DOHH2 (cell line): ENCODE data around the gene ADAMTS1.

Source experiments
- H3F3A ChIP-seq: fragments of 200-600 bp; sonication (generic), shearing (Covaris generic); 2 replicates; pipeline ENCODE4 v1.6.0; 2016; ENCODE audit warnings: antibody characterized with exemption, mild to moderate bottlenecking; ENCODE audit not compliant: control insufficient read depth, insufficient read depth
- H3K27ac ChIP-seq: fragments of 200-600 bp; sonication (generic); 2 replicates; pipeline ENCODE4 v1.5.1; 2014; ENCODE audit warnings: low read depth, mild to moderate bottlenecking, low read length, moderate library complexity
- H3K27me3 ChIP-seq: fragments of 200-600 bp; sonication (generic); 2 replicates; pipeline ENCODE4 v1.6.1; 2014; ENCODE audit warnings: mild to moderate bottlenecking, low read length, mixed read lengths; ENCODE audit not compliant: control insufficient read depth
- H3K36me3 ChIP-seq: fragments of 200-600 bp; sonication (generic); 2 replicates; pipeline ENCODE4 v1.6.1; 2014; ENCODE audit warnings: mild to moderate bottlenecking, low read length, moderate library complexity, mixed read lengths; ENCODE audit not compliant: control insufficient read depth
- H3K4me1 ChIP-seq: fragments of 200-600 bp; sonication (generic); 2 replicates; pipeline ENCODE4 v1.6.1; 2014; ENCODE audit warnings: mild to moderate bottlenecking, low read length, mixed read lengths; ENCODE audit not compliant: control insufficient read depth
- H3K4me2 ChIP-seq: fragments of 200-600 bp; sonication (generic); 2 replicates; pipeline ENCODE4 v1.6.0; 2014; ENCODE audit warnings: mild to moderate bottlenecking, low read length, moderate library complexity
- H3K4me3 ChIP-seq: fragments of 200-600 bp; sonication (generic); 2 replicates; pipeline ENCODE4 v1.5.1; 2014; ENCODE audit warnings: mild to moderate bottlenecking, low read length, mixed read lengths
- H3K79me2 ChIP-seq: fragments of 200-600 bp; sonication (generic); 2 replicates; pipeline ENCODE4 v1.6.1; 2014; ENCODE audit warnings: mild to moderate bottlenecking, low read length, mixed read lengths; ENCODE audit not compliant: control insufficient read depth
- H3K9me2 ChIP-seq: fragments of 200-600 bp; sonication (generic); replicated peaks from 2 replicates; pipeline ENCODE4 v1.6.1; 2014; ENCODE audit warnings: mild to moderate bottlenecking, low read length, mixed read lengths; ENCODE audit not compliant: control insufficient read depth
- H3K9me3 ChIP-seq: fragments of 200-600 bp; sonication (generic); 2 replicates; pipeline ENCODE4 v1.6.1; 2014; ENCODE audit warnings: antibody characterized with exemption, low read length, mixed read lengths; ENCODE audit not compliant: control insufficient read depth, insufficient read depth
- H4K20me1 ChIP-seq: fragments of 200-600 bp; sonication (generic); 2 replicates; pipeline ENCODE4 v1.6.0; 2014; ENCODE audit warnings: low read depth, mild to moderate bottlenecking, antibody characterized with exemption, low read length, moderate library complexity; ENCODE audit not compliant: control insufficient read depth, insufficient read depth
- CTCF ChIP-seq: fragments of 200-600 bp; sonication (generic); IDR thresholded peaks from one replicate; pipeline ENCODE4 v1.5.1; 2014; ENCODE audit warnings: antibody characterized with exemption, mild to moderate bottlenecking, low read depth, low read length; ENCODE audit not compliant: poor library complexity, severe bottlenecking
- EZH2phosphoT487 ChIP-seq: fragments of 200-600 bp; sonication (generic); IDR thresholded peaks from 2 replicates; pipeline ENCODE4 v1.6.1; 2017; ENCODE audit warnings: borderline replicate concordance, mild to moderate bottlenecking, antibody characterized with exemption, low read length, moderate library complexity, mixed read lengths

The ADAMTS1 gene

DNA sequence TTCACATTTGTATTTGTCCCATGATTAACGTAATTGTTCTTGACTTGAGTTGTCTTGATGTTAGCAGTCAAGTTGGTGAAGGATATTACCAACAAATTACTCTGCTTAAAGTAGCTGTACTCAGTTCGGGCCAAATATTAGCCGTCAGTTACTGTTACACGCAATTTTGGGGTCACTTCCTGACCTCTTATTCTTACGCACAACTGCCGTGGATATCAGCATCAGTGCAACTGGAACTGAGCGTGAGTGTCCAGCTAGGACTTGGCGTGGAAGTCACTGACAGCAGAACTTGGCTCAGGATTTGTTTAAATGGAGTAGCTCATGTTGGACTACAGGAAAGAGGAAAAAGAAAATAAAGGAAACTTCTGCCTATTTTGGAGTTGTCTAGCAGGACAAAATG lies 56.4 kb downstream of the ADAMTS1 start:
- Histone ChIP-seq H3K27ac (no peak overlapping the region), H3K9me3 (no peaks in the 10 kb centered on the region), H3F3A (no peaks in the 10 kb centered on the region), H3K27me3 (no peaks in the 10 kb centered on the region), H3K4me3 (no peak overlapping the region), H3K9me2 (no peaks in the 10 kb centered on the region), H3K36me3 (no peaks in the 10 kb centered on the region), H3K79me2 (no peaks in the 10 kb centered on the region), H3K4me2 (no peak overlapping the region), H3K4me1 (no peaks in the 10 kb centered on the region), H4K20me1 (no peaks in the 10 kb centered on the region)
- no peak for TF ChIP-seq CTCF
- TF ChIP-seq EZH2phosphoT487, result no peak
